Smooth muscle cell (in vitro differentiated cells): ENCODE data around the gene GFRA4. TPM values are rescaled to one million over a fixed set of nuclear protein-coding genes. Genes with fewer than 3 reads are reported as not detected.

Experiments
- DNase-seq: peaks from one replicate; lab custom pipeline; 2025; ENCODE audit not compliant: unreplicated experiment; lab: John Stamatoyannopoulos, UW
- H2AFZ ChIP-seq: fragments of 200-600 bp; sonication (generic); 2 replicates; pipeline ENCODE4 v1.6.0; 2016; ENCODE audit warnings: antibody characterized with exemption, low read depth, mild to moderate bottlenecking
- H3F3A ChIP-seq: fragments of 200-600 bp; sonication (generic); 2 replicates; pipeline ENCODE4 v1.6.0; 2017; ENCODE audit warnings: antibody characterized with exemption, low read depth
- H3K27ac ChIP-seq: fragments of 200-600 bp; sonication (generic); 2 replicates; pipeline ENCODE4 v1.5.1; 2016; ENCODE audit warnings: low read depth, mild to moderate bottlenecking
- H3K27me3 ChIP-seq: fragments of 200-600 bp; sonication (generic); 2 replicates; pipeline ENCODE4 v1.6.1; 2016; ENCODE audit warnings: low read depth, mild to moderate bottlenecking
- H3K36me3 ChIP-seq: fragments of 200-600 bp; sonication (generic); 2 replicates; pipeline ENCODE4 v1.5.1; 2016; ENCODE audit warnings: low read depth
- H3K4me1 ChIP-seq: fragments of 200-600 bp; sonication (generic); 2 replicates; pipeline ENCODE4 v1.5.1; 2016; ENCODE audit warnings: low read depth
- H3K4me2 ChIP-seq: fragments of 200-600 bp; sonication (generic); 2 replicates; pipeline ENCODE4 v1.6.0; 2016; ENCODE audit warnings: mild to moderate bottlenecking
- H3K4me3 ChIP-seq: fragments of 200-600 bp; sonication (generic); 2 replicates; pipeline ENCODE4 v1.5.1; 2016; ENCODE audit warnings: mild to moderate bottlenecking
- H3K79me2 ChIP-seq: fragments of 200-600 bp; sonication (generic); 2 replicates; pipeline ENCODE4 v1.6.0; 2016; ENCODE audit warnings: low read depth, mild to moderate bottlenecking
- H3K9ac ChIP-seq: fragments of 200-600 bp; sonication (generic); 2 replicates; pipeline ENCODE4 v1.6.0; 2016; ENCODE audit warnings: low read depth
- H3K9me3 ChIP-seq: fragments of 200-600 bp; sonication (generic); replicated peaks from 2 replicates; pipeline ENCODE4 v1.5.1; 2016; ENCODE audit warnings: low read depth
- H4K20me1 ChIP-seq: fragments of 200-600 bp; sonication (generic); 2 replicates; pipeline ENCODE4 v1.6.0; 2016; ENCODE audit warnings: low read depth
- WGBS: methylation state at CpG from one replicate; pipeline ENCODE4 v1.1.7; 2016; ENCODE audit warnings: low lambda C conversion rate; 5-methylcytosine and 5-hydroxymethylcytosine counted together
- polyA plus RNA-seq: library from polyadenylated mRNA; unstranded; fragments of >200 nt; fragmentation: Nextera tagmentation; extraction: Ambion mirVana; gene quantifications from 2 replicates; pipeline ENCODE4 v1.2.1, GENCODE V29; 2016
- total RNA-seq: library from RNA; depleted of rRNA; stranded (reverse); fragments of >200 nt; gene quantifications from 2 replicates; pipeline ENCODE4 v1.2.3, GENCODE V29; 2014
- TF ChIP-seq, protein P1 (sequence below): fragments of 200-600 bp; sonication (generic); IDR thresholded peaks from 2 replicates; pipeline ENCODE4 v1.5.1; 2017; ENCODE audit warnings: borderline replicate concordance, mild to moderate bottlenecking, antibody characterized with exemption; ENCODE audit not compliant: insufficient read depth, poor library complexity, severe bottlenecking

The GFRA4 gene
- total and polyA plus RNA-seq, 2 experiments from 2014 or later, result not detected

- no peaks in the 10 kb centered on the region for H3F3A ChIP-seq
- H2AFZ ChIP-seq, result no peak overlapping the region
- 88% methylated on average over 10 of the region's 10 CpGs for WGBS
- no peak overlapping the region for H3K4me2 ChIP-seq
- H3K9me3 ChIP-seq, result no peaks in the 10 kb centered on the region
- H3K9ac ChIP-seq, result no peak overlapping the region
- no peak overlapping the region for H3K27ac ChIP-seq
- H3K79me2 ChIP-seq, result no peaks in the 10 kb centered on the region
- peaks cover 13% of the 10 kb centered on the region for H3K27me3 ChIP-seq
- TF ChIP-seq, protein P1, sequence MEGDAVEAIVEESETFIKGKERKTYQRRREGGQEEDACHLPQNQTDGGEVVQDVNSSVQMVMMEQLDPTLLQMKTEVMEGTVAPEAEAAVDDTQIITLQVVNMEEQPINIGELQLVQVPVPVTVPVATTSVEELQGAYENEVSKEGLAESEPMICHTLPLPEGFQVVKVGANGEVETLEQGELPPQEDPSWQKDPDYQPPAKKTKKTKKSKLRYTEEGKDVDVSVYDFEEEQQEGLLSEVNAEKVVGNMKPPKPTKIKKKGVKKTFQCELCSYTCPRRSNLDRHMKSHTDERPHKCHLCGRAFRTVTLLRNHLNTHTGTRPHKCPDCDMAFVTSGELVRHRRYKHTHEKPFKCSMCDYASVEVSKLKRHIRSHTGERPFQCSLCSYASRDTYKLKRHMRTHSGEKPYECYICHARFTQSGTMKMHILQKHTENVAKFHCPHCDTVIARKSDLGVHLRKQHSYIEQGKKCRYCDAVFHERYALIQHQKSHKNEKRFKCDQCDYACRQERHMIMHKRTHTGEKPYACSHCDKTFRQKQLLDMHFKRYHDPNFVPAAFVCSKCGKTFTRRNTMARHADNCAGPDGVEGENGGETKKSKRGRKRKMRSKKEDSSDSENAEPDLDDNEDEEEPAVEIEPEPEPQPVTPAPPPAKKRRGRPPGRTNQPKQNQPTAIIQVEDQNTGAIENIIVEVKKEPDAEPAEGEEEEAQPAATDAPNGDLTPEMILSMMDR, result no peak
- H3K4me3 ChIP-seq, result no peak overlapping the region
- no peaks in the 10 kb centered on the region for H4K20me1 ChIP-seq
- no peak for DNase-seq
- H3K36me3 ChIP-seq, result no peaks in the 10 kb centered on the region
- H3K4me1 ChIP-seq, result no peaks in the 10 kb centered on the region
Observed at GRCh38 chr20:3674447-3674846, 11.2 kb upstream of the GFRA4 start.

DNA sequence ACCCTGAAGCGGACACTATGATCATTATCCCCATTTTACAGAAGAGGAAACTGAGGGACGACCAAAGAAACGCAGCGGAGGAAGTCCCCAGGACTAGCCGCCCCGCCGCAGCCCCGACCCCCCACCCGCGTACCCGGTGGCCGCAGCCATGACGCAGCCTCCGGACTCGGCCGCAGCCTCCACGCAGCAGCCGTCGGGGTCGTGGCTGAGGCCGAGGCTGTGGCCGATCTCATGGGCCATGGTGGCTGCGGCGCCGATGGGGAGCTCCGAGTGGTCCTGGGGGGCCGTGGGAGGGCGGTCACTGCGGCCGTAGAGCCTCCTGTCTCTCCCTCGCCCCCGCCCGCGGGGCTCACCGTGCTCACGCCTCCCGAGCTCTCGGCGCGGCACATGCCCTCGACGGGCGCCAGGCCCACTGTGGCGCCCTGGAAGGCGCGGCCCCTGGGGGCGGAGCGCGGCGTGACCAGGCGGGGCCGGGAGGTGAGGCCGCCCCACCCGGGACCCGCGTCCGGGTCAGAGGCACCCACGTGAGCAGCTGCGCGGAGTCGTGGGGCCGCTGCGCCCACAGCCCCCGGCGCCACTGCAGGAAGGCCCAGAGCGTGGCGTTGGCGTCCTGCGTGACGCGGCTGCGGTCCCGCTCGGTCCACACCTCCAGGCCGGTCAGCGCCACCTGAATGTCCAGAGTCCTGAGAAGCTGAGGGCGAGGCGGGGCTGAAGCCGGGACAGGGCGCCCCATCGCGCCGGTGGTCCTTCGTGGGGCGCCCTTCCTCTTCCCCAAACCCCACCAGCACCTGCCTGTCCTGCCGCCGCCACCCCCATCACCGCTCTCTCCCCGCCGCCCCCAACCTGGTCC is 10.2 kb upstream of the GFRA4 start:
- Histone ChIP-seq H3K79me2 (no peaks in the 10 kb centered on the region), H3K9me3 (no peaks in the 10 kb centered on the region), H3K9ac (no peak overlapping the region), H3K36me3 (no peaks in the 10 kb centered on the region), H3K27me3 (peaks cover 13% of the 10 kb centered on the region), H2AFZ (no peak overlapping the region), H4K20me1 (no peaks in the 10 kb centered on the region), H3K27ac (no peak overlapping the region), H3F3A (no peaks in the 10 kb centered on the region), H3K4me1 (no peaks in the 10 kb centered on the region), H3K4me2 (no peak overlapping the region), H3K4me3 (no peak overlapping the region)
- WGBS, result 83% methylated on average over 55 of the region's 90 CpGs
- DNase-seq, result no peak
- TF ChIP-seq, protein P1, result no peak

DNA sequence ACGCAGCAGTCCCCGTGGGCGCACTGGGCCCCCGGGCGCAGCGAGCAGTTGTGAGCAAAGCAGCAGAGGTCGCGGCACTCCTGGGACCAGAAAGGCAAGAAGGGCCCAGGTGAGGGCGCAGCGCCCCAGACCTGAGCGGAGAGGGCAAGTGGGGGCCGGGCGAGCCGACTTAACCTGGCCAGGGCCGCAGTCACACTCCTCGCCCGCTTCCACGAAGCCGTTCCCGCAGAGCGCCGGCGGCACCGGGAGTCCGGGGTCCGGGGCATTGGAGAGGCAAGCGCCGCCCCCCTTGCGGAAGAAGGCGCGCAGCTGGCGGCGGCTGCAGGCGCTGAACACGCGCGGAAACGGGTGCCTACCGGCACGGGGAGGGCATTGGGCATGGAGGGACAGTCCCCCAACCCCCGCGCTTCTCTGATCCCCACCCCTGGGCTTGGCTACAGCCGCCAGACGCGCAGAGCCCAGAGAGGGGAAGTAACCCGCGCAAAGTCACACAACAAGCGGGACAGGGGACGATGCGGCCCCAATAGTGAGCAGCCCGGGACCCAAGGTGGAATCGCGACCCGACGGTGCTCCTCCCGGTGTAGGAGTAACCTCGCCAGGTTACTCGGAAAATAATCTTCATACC is 9.5 kb upstream of the GFRA4 start:
- no peaks in the 10 kb centered on the region for H3K79me2 ChIP-seq
- no peak overlapping the region for H2AFZ ChIP-seq
- peaks cover 13% of the 10 kb centered on the region for H3K27me3 ChIP-seq
- H3K4me1 ChIP-seq, result no peaks in the 10 kb centered on the region
- no peaks in the 10 kb centered on the region for H3K36me3 ChIP-seq
- no peak overlapping the region for H3K9ac ChIP-seq
- no peak overlapping the region for H3K4me3 ChIP-seq
- TF ChIP-seq, protein P1, result no peak
- H3K4me2 ChIP-seq, result peak overlapping the region; percentile 40
- H3K27ac ChIP-seq, result no peak overlapping the region
- H4K20me1 ChIP-seq, result no peaks in the 10 kb centered on the region
- H3F3A ChIP-seq, result no peaks in the 10 kb centered on the region
- no peaks in the 10 kb centered on the region for H3K9me3 ChIP-seq
- no peak for DNase-seq
- whole genome bisulfite sequencing, result 26% methylated on average over 50 of the region's 58 CpGs
